ENCODE measurements around the gene ZNF598. TPM values are rescaled to one million over a fixed set of nuclear protein-coding genes. Genes with fewer than 3 reads are reported as not detected.

ZNF598 gene
- polyA plus RNA-seq, 6 donors from 2014 or later, result 2.7 to 8.4 (median 3.9) TPM

- DNase-seq, result no peak
- Mint-ChIP-seq H3K27me3 (peaks cover 0 to 28% (median 7%) of the 10 kb centered on the region in 3 donors), H3K9me3 (no peaks in the 10 kb centered on the region), H3K4me3 (peak overlapping the region in 5 of 8 donors; percentile 30 to 79 (median 47)), H3K27ac (no peak overlapping the region), H3K4me1 (peaks cover 21 to 31% (median 24%) of the 10 kb centered on the region in 3 donors), H3K36me3 (peaks cover 0 to 16% of the 10 kb centered on the region in 2 donors)
- no peak for ATAC-seq (ENCODE audit: low read depth in 2 of 2)
These were observed 35.2 kb downstream of the ZNF598 start for GRCh38 chr16:1974157-1975070.

GRCh38 chr16:1973461-1974156, 36.0 kb downstream of the ZNF598 start:
- Mint-ChIP-seq H3K9me3 (no peaks in the 10 kb centered on the region), H3K4me3 (peak overlapping the region in 3 of 8 donors; percentile 30 to 98 (median 96)), H3K4me1 (peaks cover 21 to 31% (median 24%) of the 10 kb centered on the region in 3 donors), H3K27me3 (peaks cover 0 to 26% (median 7%) of the 10 kb centered on the region in 3 donors), H3K36me3 (peaks cover 0 to 16% of the 10 kb centered on the region in 2 donors), H3K27ac (peak overlapping the region in 1 of 6 donors; percentile 85)
- ATAC-seq (ENCODE audit: low read depth in 2 of 2), result no peak
- DNase-seq, result no peak

GRCh38 chr16:1972490-1972877, 37.1 kb downstream of the ZNF598 start:
- H3K4me1 Mint-ChIP-seq, result peaks cover 21 to 31% (median 24%) of the 10 kb centered on the region in 3 donors
- H3K9me3 Mint-ChIP-seq, result no peaks in the 10 kb centered on the region
- ATAC-seq (ENCODE audit: low read depth in 2 of 2) (no peak), DNase-seq (no peak)
- peaks cover 0 to 18% (median 7%) of the 10 kb centered on the region in 3 donors for H3K27me3 Mint-ChIP-seq
- H3K4me3 Mint-ChIP-seq, result peak overlapping the region; percentile 96 to 99 (median 97)
- peaks cover 0 to 16% of the 10 kb centered on the region in 2 donors for H3K36me3 Mint-ChIP-seq
- peak overlapping the region in 3 of 6 donors; percentile 87 to 100 (median 97) for H3K27ac Mint-ChIP-seq

- Mint-ChIP-seq H3K36me3 (peaks cover 0 to 16% of the 10 kb centered on the region in 2 donors), H3K27ac (peak within 1 kb of the TSS; percentile 95 to 100 (median 98)), H3K9me3 (no peaks in the 10 kb centered on the region), H3K4me3 (peak within 1 kb of the TSS; percentile 96 to 99 (median 97)), H3K4me1 (peaks cover 21 to 31% (median 24%) of the 10 kb centered on the region in 3 donors), H3K27me3 (peaks cover 0 to 15% (median 7%) of the 10 kb centered on the region in 3 donors)
- peak; percentile 97 for DNase-seq
- peak; percentile 98 for ATAC-seq (ENCODE audit: low read depth in 2 of 2)
These were observed 37.7 kb downstream of the ZNF598 start, which contains the start of gene TBL3 for GRCh38 chr16:1971796-1972489. TBL3 (plus strand) TSS chr16:1972053; CDS start chr16:1972165, 112 bp downstream.

- ATAC-seq (ENCODE audit: low read depth in 2 of 2), result no peak
- peaks cover 5 to 7% of the 10 kb centered on the region in 2 donors for H3K36me3 Mint-ChIP-seq
- DNase-seq, result no peak
- H3K27me3 Mint-ChIP-seq, result peaks cover 0 to 1% (median 0%) of the 10 kb centered on the region in 3 donors
- peak overlapping the region in 3 of 6 donors; percentile 22 to 79 (median 67) for H3K27ac Mint-ChIP-seq
- peaks cover 0 to 2% (median 0%) of the 10 kb centered on the region in 7 donors for H3K9me3 Mint-ChIP-seq
- H3K4me1 Mint-ChIP-seq, result peaks cover 30 to 48% (median 43%) of the 10 kb centered on the region in 3 donors
- H3K4me3 Mint-ChIP-seq, result peak overlapping the region in 3 of 8 donors; percentile 15 to 70 (median 65)
These were observed 41.3 kb downstream of the ZNF598 start for GRCh38 chr16:1968146-1968953.

- Mint-ChIP-seq H3K27ac (peak within 1 kb of the TSS; percentile 97 to 99 (median 98)), H3K9me3 (peaks cover 0 to 2% (median 0%) of the 10 kb centered on the region in 7 donors), H3K36me3 (peaks cover 5 to 8% of the 10 kb centered on the region in 2 donors), H3K4me1 (peaks cover 20 to 39% (median 38%) of the 10 kb centered on the region in 3 donors), H3K27me3 (no peaks in the 10 kb centered on the region), H3K4me3 (peak within 1 kb of the TSS; percentile 92 to 96 (median 95))
- ATAC-seq (ENCODE audit: low read depth in 2 of 2) (no peak), DNase-seq (no peak)
These were observed 43.2 kb downstream of the ZNF598 start, which contains the start of gene RNF151 for GRCh38 chr16:1966460-1966859. RNF151 (plus strand) TSS chr16:1966856; CDS start chr16:1966882, 26 bp downstream.

- Mint-ChIP-seq H3K4me1 (peaks cover 21 to 39% (median 38%) of the 10 kb centered on the region in 3 donors), H3K9me3 (peaks cover 0 to 2% (median 0%) of the 10 kb centered on the region in 7 donors), H3K27me3 (no peaks in the 10 kb centered on the region), H3K27ac (peak overlapping the region; percentile 97 to 99 (median 98)), H3K4me3 (peak overlapping the region; percentile 92 to 96 (median 95)), H3K36me3 (peaks cover 5 to 8% of the 10 kb centered on the region in 2 donors)
- ATAC-seq (ENCODE audit: low read depth in 2 of 2), result no peak
- no peak for DNase-seq
These were observed 44.1 kb downstream of the ZNF598 start for GRCh38 chr16:1965396-1966001.

GRCh38 chr16:1964506-1965395, 44.9 kb downstream of the ZNF598 start, which contains the start of gene RPS2:
RPS2 (minus strand) TSS chr16:1964826; CDS start chr16:1964625, 201 bp downstream.
- peak within 1 kb of the TSS; percentile 97 to 99 (median 98) for H3K27ac Mint-ChIP-seq
- H3K4me3 Mint-ChIP-seq, result peak within 1 kb of the TSS; percentile 92 to 96 (median 95)
- peak; percentile 94 for ATAC-seq (ENCODE audit: low read depth in 2 of 2)
- peak; percentile 98 for DNase-seq
- H3K9me3 Mint-ChIP-seq, result peaks cover 0 to 2% (median 0%) of the 10 kb centered on the region in 7 donors
- peaks cover 5 to 8% of the 10 kb centered on the region in 2 donors for H3K36me3 Mint-ChIP-seq
- H3K27me3 Mint-ChIP-seq, result no peaks in the 10 kb centered on the region
- H3K4me1 Mint-ChIP-seq, result peaks cover 25 to 46% (median 45%) of the 10 kb centered on the region in 3 donors

- Mint-ChIP-seq H3K27ac (peak overlapping the region; percentile 91 to 99 (median 97)), H3K4me3 (peak overlapping the region; percentile 89 to 96 (median 95)), H3K9me3 (peaks cover 0 to 2% (median 0%) of the 10 kb centered on the region in 7 donors), H3K27me3 (no peaks in the 10 kb centered on the region), H3K36me3 (peaks cover 5 to 8% of the 10 kb centered on the region in 2 donors), H3K4me1 (peaks cover 29 to 47% (median 45%) of the 10 kb centered on the region in 3 donors)
- no peak for DNase-seq
- ATAC-seq (ENCODE audit: low read depth in 2 of 2), result peak in 1 of 2 donors; percentile 15
These were observed 45.7 kb downstream of the ZNF598 start for GRCh38 chr16:1963806-1964505.

Data from naive B cell (primary cell).